ENCODE results near the gene HMGCS1.
"Not testable (repeated sequence)": the region's sequence is repeated elsewhere in the genome, so short reads cannot be mapped to it uniquely, and the experiment has no call there.

Gene HMGCS1

GRCh38 chr5:43279548-43280274 lies 33.5 kb downstream of the HMGCS1 start:
- FAIRE-seq (no peak), DNase-seq (ENCODE audit: extremely low spot score, insufficient read length, low read depth) (no peak)

GRCh38 chr5:43275391-43275790 lies 37.8 kb downstream of the HMGCS1 start:
- FAIRE-seq (no peak), DNase-seq (ENCODE audit: extremely low spot score, insufficient read length, low read depth) (no peak)

- no peak for FAIRE-seq
Measured at GRCh38 chr5:43274435-43275114, 38.6 kb downstream of the HMGCS1 start.

GRCh38 chr5:43273552-43273951 lies 39.7 kb downstream of the HMGCS1 start:
- FAIRE-seq (no peak), DNase-seq (ENCODE audit: extremely low spot score, insufficient read length, low read depth) (no peak)

More at GRCh38 chr5:43274435-43275114, 38.6 kb downstream of the HMGCS1 start:
- DNase-seq (ENCODE audit: extremely low spot score, insufficient read length, low read depth), result no peak

- FAIRE-seq (no peak), DNase-seq (ENCODE audit: extremely low spot score, insufficient read length, low read depth) (no peak)
Measured at GRCh38 chr5:43270645-43271044, 42.6 kb downstream of the HMGCS1 start.

GRCh38 chr5:43268188-43268820 lies 44.9 kb downstream of the HMGCS1 start:
- DNase-seq (ENCODE audit: extremely low spot score, insufficient read length, low read depth), result no peak

GRCh38 chr5:43262269-43262668 lies 50.9 kb downstream of the HMGCS1 start:
- DNase-seq (ENCODE audit: extremely low spot score, insufficient read length, low read depth); FAIRE-seq: not testable (repeated sequence)

More at GRCh38 chr5:43268188-43268820, 44.9 kb downstream of the HMGCS1 start:
- peak; percentile 24 for FAIRE-seq

GRCh38 chr5:43258116-43258515 lies 55.1 kb downstream of the HMGCS1 start:
- no peak for FAIRE-seq
- no peak for DNase-seq (ENCODE audit: extremely low spot score, insufficient read length, low read depth)

- FAIRE-seq, result peak; percentile 84
Measured at GRCh38 chr5:43256261-43256966, 56.8 kb downstream of the HMGCS1 start.

GRCh38 chr5:43255704-43256103 lies 57.5 kb downstream of the HMGCS1 start:
- FAIRE-seq, result peak; percentile 72
- DNase-seq (ENCODE audit: extremely low spot score, insufficient read length, low read depth), result no peak

More at GRCh38 chr5:43256261-43256966, 56.8 kb downstream of the HMGCS1 start:
- no peak for DNase-seq (ENCODE audit: extremely low spot score, insufficient read length, low read depth)

GRCh38 chr5:43251754-43252153 lies 61.5 kb downstream of the HMGCS1 start:
- FAIRE-seq (peak; percentile 46), DNase-seq (ENCODE audit: extremely low spot score, insufficient read length, low read depth) (no peak)

GRCh38 chr5:43245724-43246385 lies 67.4 kb downstream of the HMGCS1 start:
- FAIRE-seq (peak; percentile 76), DNase-seq (ENCODE audit: extremely low spot score, insufficient read length, low read depth) (no peak)

GRCh38 chr5:43244823-43245565 lies 68.2 kb downstream of the HMGCS1 start:
- no peak for FAIRE-seq
- peak; percentile 51 for DNase-seq (ENCODE audit: extremely low spot score, insufficient read length, low read depth)

- DNase-seq (ENCODE audit: extremely low spot score, insufficient read length, low read depth) (no peak), FAIRE-seq (no peak)
Measured at GRCh38 chr5:43243270-43243669, 69.9 kb downstream of the HMGCS1 start.

GRCh38 chr5:43242196-43242595 lies 71.0 kb downstream of the HMGCS1 start:
- FAIRE-seq (no peak), DNase-seq (ENCODE audit: extremely low spot score, insufficient read length, low read depth) (no peak)
